Fibroblast of villous mesenchyme (primary cell): ENCODE results near the gene HAGHL. TPM values are rescaled to one million over a fixed set of nuclear protein-coding genes. Genes with fewer than 3 reads are reported as not detected.

ENCODE experiments used
- small RNA-seq: library from RNA; depleted of rRNA; stranded (forward); fragments of <200 nt; gene quantifications from one replicate; pipeline ENCODE3, GENCODE V24; 2012
- total RNA-seq: library from RNA; depleted of rRNA; stranded (reverse); fragments of >200 nt; gene quantifications from 2 replicates; pipeline ENCODE4 v1.2.3, GENCODE V29; 2012

HAGHL gene
- total RNA-seq, 1 donor = 14.7 TPM

Small RNA genes within 50 kb of the gene (small RNA-seq; reads per million reads assigned to genes)
- not detected for gene MIR662

Other genes starting within 250 kb of the HAGHL start
- 37.1 and 43.2 TPM in 2 replicates for gene CAPN15, start 199.4 kb upstream of the HAGHL start, total RNA-seq
- not detected in 2 replicates for gene PRR35, start 166.7 kb upstream of the HAGHL start, total RNA-seq
- 1.7 and 3.2 TPM in 2 replicates for gene NHLRC4, start 160.1 kb upstream of the HAGHL start, total RNA-seq
- 22.0 and 33.8 TPM in 2 replicates for gene PIGQ, start 157.1 kb upstream of the HAGHL start, total RNA-seq
- gene RAB40C, start 137.0 kb upstream of the HAGHL start, total RNA-seq = 9.9 and 10.6 TPM in 2 replicates
- gene WFIKKN1, start 96.1 kb upstream of the HAGHL start, total RNA-seq = under 0.01 and 0.43 TPM in 2 replicates
- 51.8 and 78.3 TPM in 2 replicates for gene METTL26, start 90.8 kb upstream of the HAGHL start, total RNA-seq
- gene MCRIP2, start 85.3 kb upstream of the HAGHL start, total RNA-seq = 14.8 and 16.0 TPM in 2 replicates
- gene WDR90, start 77.7 kb upstream of the HAGHL start, total RNA-seq = 12.5 and 18.7 TPM in 2 replicates
- 44.0 and 53.1 TPM in 2 replicates for gene RHOT2, start 59.0 kb upstream of the HAGHL start, total RNA-seq
- gene RHBDL1, start 51.4 kb upstream of the HAGHL start, total RNA-seq = 1.3 and 1.9 TPM in 2 replicates
- 100 and 113 TPM in 2 replicates for gene STUB1, start 46.7 kb upstream of the HAGHL start, total RNA-seq
- gene JMJD8, start 42.8 kb upstream of the HAGHL start, total RNA-seq = 35.4 and 36.3 TPM in 2 replicates
- gene WDR24, start 36.7 kb upstream of the HAGHL start, total RNA-seq = 8.2 and 9.0 TPM in 2 replicates
- under 0.01 TPM in 2 replicates for gene FBXL16, start 21.3 kb upstream of the HAGHL start, total RNA-seq
- 39.3 and 44.5 TPM in 2 replicates for gene METRN, start 12.0 kb upstream of the HAGHL start, total RNA-seq
- 19.4 and 37.0 TPM in 2 replicates for gene ANTKMT, start 6.0 kb upstream of the HAGHL start, total RNA-seq
- 1.3 and 3.2 TPM in 2 replicates for gene CCDC78, start 663 bp upstream of the HAGHL start, total RNA-seq
- gene CIAO3, start 13.9 kb downstream of the HAGHL start, total RNA-seq = 31.6 and 37.1 TPM in 2 replicates
- 0.32 and 0.86 TPM in 2 replicates for gene MSLN, start 33.6 kb downstream of the HAGHL start, total RNA-seq
- 21.2 and 32.2 TPM in 2 replicates for gene RPUSD1, start 61.3 kb downstream of the HAGHL start, total RNA-seq
- gene CHTF18, start 61.5 kb downstream of the HAGHL start, total RNA-seq = 13.8 and 13.9 TPM in 2 replicates
- gene GNG13, start 73.6 kb downstream of the HAGHL start, total RNA-seq = not detected in 2 replicates
- gene LMF1, start 243.9 kb downstream of the HAGHL start, total RNA-seq = 13.0 and 15.8 TPM in 2 replicates